Natural killer cell (primary cell): Measurements from ENCODE around the gene C20orf144. TPM values are rescaled to one million over a fixed set of nuclear protein-coding genes. Genes with fewer than 3 reads are reported as not detected.
A peak's percentile ranks its signal among the peaks of the same experiment; 100 is the strongest.

Experiments used
- ATAC-seq, 3 donors: fragments of 150-1000 bp in 2 of 3; fragments of 200-7000 bp in 1 of 3; cut with Tn5 transposase; 1 replicate in 1 of 3; 2 replicates in 2 of 3; pipeline ENCODE4 v1.10.0; 2021; ENCODE audit warnings: mild to moderate bottlenecking in 2 of 3, moderate library complexity in 2 of 3
- DNase-seq, 2 donors: peaks; one replicate each; pipeline versions ENCODE4 v3.0.0 to v3.0.0-alpha.2; 2013 to 2021; ENCODE audit warnings: mixed read lengths in 1 of 2
- H3K27ac ChIP-seq: one replicate; pipeline ENCODE4 v1.5.1; 2013; ENCODE audit warnings: mild to moderate bottlenecking, low read length
- H3K27me3 ChIP-seq: one replicate; pipeline ENCODE4 v1.6.1; 2013; ENCODE audit warnings: low read length; ENCODE audit not compliant: control insufficient read depth, insufficient read depth
- H3K36me3 ChIP-seq: one replicate; pipeline ENCODE4 v1.6.1; 2013; ENCODE audit warnings: low read length; ENCODE audit not compliant: control insufficient read depth, insufficient read depth
- H3K4me1 ChIP-seq: one replicate; pipeline ENCODE4 v1.6.1; 2013; ENCODE audit warnings: low read length; ENCODE audit not compliant: control insufficient read depth, insufficient read depth
- H3K4me3 ChIP-seq: one replicate; pipeline ENCODE4 v1.5.1; 2013; ENCODE audit warnings: low read length
- H3K9me3 ChIP-seq: one replicate; pipeline ENCODE4 v1.6.1; 2013; ENCODE audit warnings: low read length; ENCODE audit not compliant: control insufficient read depth, insufficient read depth
- H3K27ac Mint-ChIP-seq, 2 donors: one replicate each; pipeline ENCODE4 v1.8.0; 2022; ENCODE audit warnings: mild to moderate bottlenecking in 2 of 2, mixed read lengths in 2 of 2, moderate library complexity in 1 of 2
- H3K27me3 Mint-ChIP-seq, 2 donors: one replicate each; pipeline ENCODE4 v1.8.0; 2022; ENCODE audit warnings: low read depth in 2 of 2, mixed read lengths in 2 of 2
- H3K36me3 Mint-ChIP-seq: one replicate; pipeline ENCODE4 v1.8.0; 2022; ENCODE audit warnings: mixed read lengths
- H3K4me1 Mint-ChIP-seq, 2 donors: one replicate each; pipeline ENCODE4 v1.8.0; 2022; ENCODE audit warnings: mixed read lengths in 2 of 2
- H3K4me3 Mint-ChIP-seq: one replicate; pipeline ENCODE4 v1.8.0; 2022; ENCODE audit warnings: mild to moderate bottlenecking, moderate library complexity, mixed read lengths
- H3K9me3 Mint-ChIP-seq, 2 donors: one replicate each; pipeline ENCODE4 v1.8.0; 2022; ENCODE audit warnings: mixed read lengths in 2 of 2
- CTCF ChIP-seq: fragments of 200-600 bp; IDR thresholded peaks from one replicate; pipeline ENCODE4 v1.8.0; 2022; ENCODE audit warnings: antibody characterized with exemption
- WGBS: methylation state at CpG from one replicate; pipeline ENCODE4 v1.1.7; 2013; ENCODE audit warnings: missing lambda C conversion rate; ENCODE audit not compliant: insufficient coverage; 5-methylcytosine and 5-hydroxymethylcytosine counted together
- intact Hi-C: fragments of 100-400 bp; cut with micrococcal nuclease; formaldehyde crosslinking; loops from one replicate; pipeline ENCODE4 v1.14.2; 2022
- total RNA-seq, 4 donors: library from RNA; stranded (reverse); fragments of 120-200 nt in 1 of 4; gene quantifications; one replicate each; pipeline versions ENCODE4 v1.2.3 to v1.2.4, GENCODE V29; 2013 to 2022

The C20orf144 gene
- total RNA-seq, 3 donors from 2014 or later (not counting 1 experiment from before 2014, with no cell fraction given): 0.25 to 0.41 (median 0.33) TPM

GRCh38 chr20:33664085-33664761 is 2.1 kb downstream of the C20orf144 start:
- H3K4me3 ChIP-seq: peak overlapping the region; percentile 62
- no peak for TF ChIP-seq CTCF
- Mint-ChIP-seq H3K27me3 (no peaks in the 10 kb centered on the region), H3K4me1 (peaks cover 26 to 44% of the 10 kb centered on the region in 2 donors), H3K4me3 (peak overlapping the region; percentile 86), H3K9me3 (no peaks in the 10 kb centered on the region), H3K27ac (peak overlapping the region; percentile 89), H3K36me3 (no peaks in the 10 kb centered on the region)
- no peaks in the 10 kb centered on the region for H3K27me3 ChIP-seq
- H3K4me1 ChIP-seq: peaks cover 51% of the 10 kb centered on the region
- no peaks in the 10 kb centered on the region for H3K36me3 ChIP-seq
- ATAC-seq (no peak), DNase-seq (no peak)
- peak overlapping the region; percentile 93 for H3K27ac ChIP-seq
- WGBS: 64% methylated on average over 9 of the region's 9 CpGs
- H3K9me3 ChIP-seq: no peaks in the 10 kb centered on the region
- intact Hi-C loops: no loop called here

GRCh38 chr20:33664762-33665144 is 2.6 kb downstream of the C20orf144 start:
- intact Hi-C loops: no loop called here
- WGBS: 96% methylated on average over 2 of the region's 2 CpGs
- Histone ChIP-seq H3K4me3 (no peak overlapping the region), H3K36me3 (no peaks in the 10 kb centered on the region), H3K4me1 (peaks cover 51% of the 10 kb centered on the region), H3K27me3 (no peaks in the 10 kb centered on the region), H3K9me3 (no peaks in the 10 kb centered on the region), H3K27ac (no peak overlapping the region)
- Mint-ChIP-seq H3K4me3 (peak overlapping the region; percentile 86), H3K27me3 (no peaks in the 10 kb centered on the region), H3K9me3 (no peaks in the 10 kb centered on the region), H3K36me3 (no peaks in the 10 kb centered on the region), H3K4me1 (peaks cover 26 to 44% of the 10 kb centered on the region in 2 donors), H3K27ac (peak overlapping the region; percentile 89)
- DNase-seq (peak in 1 of 2 donors; percentile 44), ATAC-seq (no peak)
- no peak for TF ChIP-seq CTCF

- H3K36me3 ChIP-seq: no peaks in the 10 kb centered on the region
- peaks cover 26 to 44% of the 10 kb centered on the region in 2 donors for H3K4me1 Mint-ChIP-seq
- H3K27me3 ChIP-seq: no peaks in the 10 kb centered on the region
- H3K9me3 Mint-ChIP-seq: no peaks in the 10 kb centered on the region
- no peaks in the 10 kb centered on the region for H3K36me3 Mint-ChIP-seq
- TF ChIP-seq CTCF: no peak
- ATAC-seq (peak; percentile 65 to 84 (median 67)), DNase-seq (peak; percentile 82 to 89)
- H3K4me3 ChIP-seq: peak within 1 kb of the TSS; percentile 58
- H3K9me3 ChIP-seq: no peaks in the 10 kb centered on the region
- H3K27ac ChIP-seq: peak within 1 kb of the TSS; percentile 53
- peak within 1 kb of the TSS; percentile 89 to 96 for H3K27ac Mint-ChIP-seq
- intact Hi-C loops: loop anchor here (2.0 kb wide), 1 partner anchor 20 kb away; the partner anchor contains the start of gene E2F1
- H3K27me3 Mint-ChIP-seq: no peaks in the 10 kb centered on the region
- 8% methylated on average over 50 of the region's 50 CpGs for WGBS
- peaks cover 51% of the 10 kb centered on the region for H3K4me1 ChIP-seq
- peak within 1 kb of the TSS; percentile 97 for H3K4me3 Mint-ChIP-seq
Observed at GRCh38 chr20:33666293-33667244, 4.4 kb downstream of the C20orf144 start, which contains the start of gene ACTL10. Gene ACTL10 (plus strand): TSS chr20:33666943. CDS start chr20:33667498, 555 bp downstream.
